H1 (cell line): ENCODE measurements around the gene CHTF18. TPM values are rescaled to one million over a fixed set of nuclear protein-coding genes. Genes with fewer than 3 reads are reported as not detected.

Experiments used
- CTCF ChIA-PET: fragments of 300-600 bp; sonication (Branson Sonifier 250); formaldehyde crosslinking; loops from one replicate; lab custom pipeline; 2021; ENCODE audit not compliant: partially characterized antibody; lab: Charles Lee
- POLR2A ChIA-PET: fragments of 300-600 bp; sonication (Branson Sonifier 250); formaldehyde crosslinking; loops from one replicate; lab custom pipeline; 2021; ENCODE audit warnings: inconsistent platforms; ENCODE audit not compliant: partially characterized antibody; lab: Charles Lee
- DNase-seq, 2 experiments: peaks; one replicate each; pipeline versions ENCODE4 v3.0.0 to v3.0.0-alpha.2; 2010 to 2022; ENCODE audit warnings: low spot score in 2 of 2, low read depth in 1 of 2, mixed read lengths in 1 of 2
- FAIRE-seq: peaks from 2 replicates; lab custom pipeline; 2011; peaks lifted over from hg19 to GRCh38; lab: Jason Lieb, UNC
- H2AFZ ChIP-seq: 2 replicates; pipeline ENCODE4 v1.8.1; 2012; ENCODE audit warnings: low read length, inconsistent platforms
- H2AK5ac ChIP-seq: 2 replicates; pipeline ENCODE4 v1.6.1; 2013; ENCODE audit warnings: low read depth, low read length
- H2BK120ac ChIP-seq: replicated peaks from 2 replicates; pipeline ENCODE3; 2013; ENCODE audit warnings: low read depth, low read length, inconsistent platforms
- H2BK12ac ChIP-seq: 2 replicates; pipeline ENCODE4 v1.6.1; 2013; ENCODE audit warnings: low read depth, low read length
- H2BK15ac ChIP-seq: 2 replicates; pipeline ENCODE4 v1.6.1; 2013; ENCODE audit warnings: low read length
- H2BK20ac ChIP-seq: 2 replicates; pipeline ENCODE4 v1.6.1; 2013; ENCODE audit warnings: low read length
- H2BK5ac ChIP-seq: 2 replicates; pipeline ENCODE4 v1.6.1; 2013; ENCODE audit warnings: low read depth, low read length
- H3K14ac ChIP-seq: 2 replicates; pipeline ENCODE4 v1.6.1; 2013; ENCODE audit warnings: inconsistent platforms; ENCODE audit not compliant: insufficient read length
- H3K18ac ChIP-seq: 2 replicates; pipeline ENCODE4 v1.6.1; 2013; ENCODE audit warnings: low read length; ENCODE audit errors: extremely low read depth
- H3K23ac ChIP-seq: 2 replicates; pipeline ENCODE4 v1.6.1; 2013; ENCODE audit warnings: inconsistent platforms; ENCODE audit not compliant: insufficient read length
- H3K23me2 ChIP-seq: 2 replicates; pipeline ENCODE4 v1.6.1; 2013; ENCODE audit warnings: low read depth, low read length
- H3K27ac ChIP-seq: 2 replicates; pipeline ENCODE4 v1.6.1; 2011; ENCODE audit warnings: low read depth, low read length, inconsistent platforms
- H3K27me3 ChIP-seq, 4 experiments: replicated peaks in 1 of 4; 1 replicate in 1 of 4; 2 replicates in 3 of 4; pipeline versions ENCODE4 v1.6.1 to v1.8.1; 2011 to 2013; ENCODE audit warnings: low read length in 3 of 4, mild to moderate bottlenecking in 3 of 4, inconsistent platforms in 2 of 4, mixed read lengths in 2 of 4, moderate library complexity in 1 of 4; ENCODE audit not compliant: control insufficient read depth in 3 of 4, insufficient read depth in 3 of 4; ENCODE audit errors: extremely low read depth in 1 of 4
- H3K36me3 ChIP-seq, 4 experiments: 2 replicates each; pipeline versions ENCODE4 v1.6.1 to v1.8.1; 2011 to 2013; ENCODE audit warnings: mild to moderate bottlenecking in 4 of 4, low read length in 3 of 4, moderate library complexity in 2 of 4, control low read depth in 1 of 4, inconsistent platforms in 1 of 4; ENCODE audit not compliant: insufficient read depth in 4 of 4, control insufficient read depth in 2 of 4
- H3K4ac ChIP-seq: replicated peaks from 2 replicates; pipeline ENCODE3; 2013; ENCODE audit warnings: low read length, low read depth, mixed read lengths, inconsistent platforms; ENCODE audit not compliant: insufficient read length
- H3K4me1 ChIP-seq, 4 experiments: replicated peaks in 1 of 4; 1 replicate in 1 of 4; 2 replicates in 3 of 4; pipeline versions ENCODE4 v1.6.1 to v1.8.1; 2011 to 2013; ENCODE audit warnings: low read length in 3 of 4, inconsistent platforms in 2 of 4, mixed read lengths in 1 of 4; ENCODE audit not compliant: insufficient read depth in 4 of 4, control insufficient read depth in 3 of 4
- H3K4me2 ChIP-seq, 2 experiments: 2 replicates each; pipeline versions ENCODE4 v1.6.1 to v1.8.1; 2011 to 2013; ENCODE audit warnings: low read depth in 2 of 2, low read length in 2 of 2, control low read depth in 1 of 2, inconsistent platforms in 1 of 2, mild to moderate bottlenecking in 1 of 2; ENCODE audit not compliant: insufficient read depth in 1 of 2
- H3K4me3 ChIP-seq, 4 experiments: fragments of 200-600, 300-600 bp in 1 of 4; sonication (generic), shearing (Covaris generic), sonication (Bioruptor Twin) in 1 of 4; 2 replicates each; pipeline versions ENCODE4 v1.5.1 to v1.8.1; 2011 to 2016; ENCODE audit warnings: low read length in 4 of 4, low read depth in 3 of 4, control low read depth in 2 of 4, inconsistent platforms in 2 of 4, mild to moderate bottlenecking in 2 of 4, mixed read lengths in 1 of 4, moderate library complexity in 1 of 4; ENCODE audit not compliant: insufficient read depth in 2 of 4; ENCODE audit errors: extremely low read depth in 1 of 4
- H3K56ac ChIP-seq: replicated peaks from 2 replicates; pipeline ENCODE3; 2013; ENCODE audit warnings: low read depth, mild to moderate bottlenecking, mixed read lengths, low read length, inconsistent platforms; ENCODE audit not compliant: insufficient read length
- H3K79me1 ChIP-seq: 2 replicates; pipeline ENCODE4 v1.6.1; 2013; ENCODE audit warnings: low read depth, low read length, control low read depth
- H3K79me2 ChIP-seq, 2 experiments: 2 replicates each; pipeline versions ENCODE4 v1.6.1 to v1.8.1; 2012 to 2013; ENCODE audit warnings: low read length in 2 of 2, mild to moderate bottlenecking in 2 of 2, inconsistent platforms in 1 of 2; ENCODE audit not compliant: insufficient read depth in 2 of 2, control insufficient read depth in 1 of 2
- H3K9ac ChIP-seq, 4 experiments: replicated peaks in 1 of 4; 1 replicate in 1 of 4; 2 replicates in 3 of 4; pipeline versions ENCODE4 v1.6.1 to v1.8.1; 2011 to 2013; ENCODE audit warnings: low read depth in 3 of 4, low read length in 3 of 4, control low read depth in 2 of 4, mild to moderate bottlenecking in 2 of 4, moderate library complexity in 2 of 4, inconsistent platforms in 1 of 4; ENCODE audit errors: extremely low read depth in 1 of 4
- H3K9me3 ChIP-seq, 2 experiments: 2 replicates each; pipeline versions ENCODE4 v1.6.1 to v1.8.1; 2012 to 2013; ENCODE audit warnings: mild to moderate bottlenecking in 2 of 2, moderate library complexity in 2 of 2, control low read depth in 1 of 2, inconsistent platforms in 1 of 2, low read depth in 1 of 2, low read length in 1 of 2, mixed read lengths in 1 of 2; ENCODE audit not compliant: insufficient read depth in 2 of 2
- H4K20me1 ChIP-seq, 2 experiments: replicated peaks in 1 of 2; 2 replicates each; pipeline versions ENCODE3 to v1.8.1; 2011 to 2013; ENCODE audit warnings: inconsistent platforms in 2 of 2, low read length in 2 of 2, mild to moderate bottlenecking in 1 of 2; ENCODE audit not compliant: insufficient read depth in 2 of 2, control insufficient read depth in 1 of 2
- H4K5ac ChIP-seq: 2 replicates; pipeline ENCODE4 v1.6.1; 2013; ENCODE audit warnings: low read length, low read depth, mixed read lengths, inconsistent platforms; ENCODE audit not compliant: insufficient read length
- H4K8ac ChIP-seq: 2 replicates; pipeline ENCODE4 v1.8.0; 2013; ENCODE audit warnings: mild to moderate bottlenecking, moderate library complexity, low read length, inconsistent platforms; ENCODE audit not compliant: insufficient read depth; ENCODE audit errors: extremely low read depth
- H4K91ac ChIP-seq: replicated peaks from 2 replicates; pipeline ENCODE3; 2013; ENCODE audit warnings: low read length, mixed read lengths, inconsistent platforms; ENCODE audit not compliant: insufficient read length
- MAFK ChIP-seq: IDR thresholded peaks from 2 replicates; pipeline ENCODE4 v1.6.1; 2012; ENCODE audit warnings: low read depth, mild to moderate bottlenecking, improper control_type of control experiment, low read length
- RAD21 ChIP-seq, 2 experiments: IDR thresholded peaks in 1 of 2; conservative IDR thresholded peaks in 1 of 2; 2 replicates each; pipeline ENCODE4 v1.6.1; 2011; ENCODE audit warnings: low read depth in 2 of 2, low read length in 2 of 2, improper control_type of control experiment in 1 of 2, inconsistent platforms in 1 of 2, mild to moderate bottlenecking in 1 of 2, moderate library complexity in 1 of 2
- RFX5 ChIP-seq: IDR thresholded peaks from 2 replicates; pipeline ENCODE4 v1.6.1; 2011; ENCODE audit warnings: low read depth, low read length, improper control_type of control experiment, borderline replicate concordance
- WGBS, 2 experiments: shearing (Covaris generic) in 1 of 2; methylation state at CpG; one replicate each; pipeline versions ENCODE4 v1.1.6 to v1.1.7; 2013 to 2015; ENCODE audit warnings: low lambda C conversion rate in 2 of 2, mixed read lengths in 2 of 2, inconsistent platforms in 1 of 2, low coverage in 1 of 2, missing lambda C conversion rate in 1 of 2; ENCODE audit not compliant: insufficient replicate concordance in 2 of 2, insufficient coverage in 1 of 2, insufficient read length in 1 of 2; ENCODE audit errors: extremely low coverage in 1 of 2, missing lambda C conversion rate in 1 of 2; 5-methylcytosine and 5-hydroxymethylcytosine counted together
- polyA plus RNA-seq, 7 experiments: library from polyadenylated mRNA; depleted of rRNA in 3 of 7; stranded (reverse) in 5 of 7; unstranded in 2 of 7; fragments of >200 nt in 5 of 7; fragments of 200-250 nt in 2 of 7; gene quantifications; 1 replicate in 5 of 7; 2 replicates in 1 of 7; 4 replicates in 1 of 7; pipeline versions ENCODE4 v1.2.1 to v1.2.3, GENCODE V29; 2011 to 2013; ENCODE audit warnings: missing spikeins in 2 of 7, mixed read lengths in 2 of 7
- total RNA-seq: library from RNA; stranded (reverse); fragmentation: NEBNext Ultra II Directional; extraction: Animal tissue kit (Norgen Biotek cat#: 25700); gene quantifications from 2 replicates; pipeline ENCODE4 v1.2.1, GENCODE V29; 2021

CHTF18 gene
- total and polyA plus RNA-seq, 2 of the 8 experiments (the other 6 are each of a cell fraction or from before 2014, with no cell fraction given): 75.3 to 104 TPM

DNA sequence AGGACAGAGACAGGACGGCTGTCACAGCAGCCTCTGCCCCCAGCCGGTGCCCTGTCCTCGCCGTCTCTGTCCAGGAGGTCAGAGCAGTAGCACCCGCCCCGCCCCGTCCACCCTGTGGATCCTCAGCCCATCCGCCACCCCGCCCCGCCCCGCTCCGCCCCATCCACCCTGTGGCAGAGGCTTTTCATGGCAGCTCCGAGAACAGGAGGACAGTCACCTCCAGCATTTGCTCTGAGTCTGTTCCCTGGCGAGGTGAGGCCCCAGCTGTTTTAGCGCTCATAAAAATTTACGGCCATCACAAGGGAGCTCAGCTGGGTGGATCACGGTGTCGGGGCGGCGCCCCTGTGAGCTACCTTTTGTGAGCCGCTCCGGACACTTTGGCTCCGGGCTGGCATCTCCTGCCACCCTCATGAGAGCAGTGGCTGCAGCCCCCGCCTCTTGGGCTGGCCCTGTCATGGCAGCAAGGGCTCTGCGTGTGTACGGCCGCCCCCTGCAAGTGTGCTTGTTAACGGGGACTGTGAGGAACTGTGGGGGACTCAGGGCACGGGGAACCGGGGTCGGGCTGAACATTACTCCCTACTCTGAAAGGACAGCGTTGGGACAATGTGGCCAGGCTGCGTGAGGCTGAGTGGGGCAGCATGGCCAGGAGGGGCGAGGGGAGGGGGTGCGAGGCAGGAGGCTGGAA lies 44.4 kb downstream of the CHTF18 start:
- no peak for DNase-seq
- Histone ChIP-seq H2BK15ac (no peak overlapping the region), H3K56ac (no peak overlapping the region)
- 89% methylated on average over 24 of the region's 35 CpGs; no CpG with 5 or more reads in 1 of the 2 experiments for WGBS, 2 experiments
- TF ChIP-seq RAD21 (IDR thresholded peaks at IDR 0.05 in 1 of 2, conservative IDR thresholded peaks at IDR 0.05 in 1 of 2; ENCODE audit: low read depth in 2 of 2, low read length in 2 of 2) (no peak), MAFK (no peak), RFX5 (no peak)
- TF ChIP-seq, all 59 proteins: peak for 0
- H3K9me3 ChIP-seq: peaks cover 15 to 58% of the 10 kb centered on the region in 2 experiments; a peak in 3 of 4 replicates
- H2BK120ac ChIP-seq: no peak overlapping the region
- H3K23me2 ChIP-seq: no peaks in the 10 kb centered on the region
- H2AFZ ChIP-seq: no peak overlapping the region
- H4K91ac ChIP-seq: no peak overlapping the region
- no peak overlapping the region; the same call in 1 of the 2 replicates for H4K8ac ChIP-seq
- no peak overlapping the region for H2BK5ac ChIP-seq
- no peak overlapping the region for H2AK5ac ChIP-seq
- H3K4me2 ChIP-seq: no peak overlapping the region
- no peak overlapping the region for H3K9ac ChIP-seq
- H3K4me3 ChIP-seq: no peak overlapping the region
- no peak overlapping the region for H2BK20ac ChIP-seq
- H3K79me2 ChIP-seq: no peaks in the 10 kb centered on the region
- H4K5ac ChIP-seq: no peak overlapping the region
- ChIA-PET POLR2A (no interaction called here), CTCF (no interaction called here)
- no peaks in the 10 kb centered on the region for H3K79me1 ChIP-seq
- H3K18ac ChIP-seq: no peak overlapping the region
- H3K23ac ChIP-seq: no peak overlapping the region
- H3K4me1 ChIP-seq: no peaks in the 10 kb centered on the region
- no peak overlapping the region for H2BK12ac ChIP-seq
- H3K14ac ChIP-seq: no peak overlapping the region
- H3K4ac ChIP-seq: no peak overlapping the region
- H3K36me3 ChIP-seq: no peaks in the 10 kb centered on the region
- H4K20me1 ChIP-seq: no peaks in the 10 kb centered on the region
- no peak overlapping the region for H3K27ac ChIP-seq
- no peak for FAIRE-seq
- no peaks in the 10 kb centered on the region for H3K27me3 ChIP-seq
